NCI-H2029 treated with DMSO at 0.1 percent for 48 hours (cell line): ENCODE measurements around the gene AUTS2.
"Not testable (repeated sequence)": the region's sequence is repeated elsewhere in the genome, so short reads cannot be mapped to it uniquely, and the experiment has no call there.

Experiments used
- DNase-seq: peaks from one replicate; lab custom pipeline; 2025; lab: John Stamatoyannopoulos, UW

Gene AUTS2

DNA sequence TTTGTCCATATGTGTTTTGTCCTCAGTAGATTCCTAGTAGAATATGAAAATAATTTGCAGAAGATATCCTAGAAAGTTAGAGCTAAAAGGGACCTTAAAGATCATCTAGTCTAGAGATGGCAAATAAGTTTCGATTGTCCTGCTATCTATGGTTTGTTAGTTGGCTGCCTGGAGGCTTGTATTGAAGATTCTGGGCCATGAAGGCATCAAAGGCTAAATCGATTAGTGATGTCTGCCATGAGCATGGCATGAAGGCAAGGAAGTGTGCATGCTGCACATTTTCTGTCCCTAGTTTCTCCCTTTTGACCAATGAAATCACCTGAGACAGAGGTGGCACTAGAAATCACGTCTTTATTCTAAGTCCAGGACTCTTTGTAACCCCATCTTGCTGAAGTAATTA is 979.9 kb downstream of the AUTS2 start:
- DNase-seq: no peak

DNA sequence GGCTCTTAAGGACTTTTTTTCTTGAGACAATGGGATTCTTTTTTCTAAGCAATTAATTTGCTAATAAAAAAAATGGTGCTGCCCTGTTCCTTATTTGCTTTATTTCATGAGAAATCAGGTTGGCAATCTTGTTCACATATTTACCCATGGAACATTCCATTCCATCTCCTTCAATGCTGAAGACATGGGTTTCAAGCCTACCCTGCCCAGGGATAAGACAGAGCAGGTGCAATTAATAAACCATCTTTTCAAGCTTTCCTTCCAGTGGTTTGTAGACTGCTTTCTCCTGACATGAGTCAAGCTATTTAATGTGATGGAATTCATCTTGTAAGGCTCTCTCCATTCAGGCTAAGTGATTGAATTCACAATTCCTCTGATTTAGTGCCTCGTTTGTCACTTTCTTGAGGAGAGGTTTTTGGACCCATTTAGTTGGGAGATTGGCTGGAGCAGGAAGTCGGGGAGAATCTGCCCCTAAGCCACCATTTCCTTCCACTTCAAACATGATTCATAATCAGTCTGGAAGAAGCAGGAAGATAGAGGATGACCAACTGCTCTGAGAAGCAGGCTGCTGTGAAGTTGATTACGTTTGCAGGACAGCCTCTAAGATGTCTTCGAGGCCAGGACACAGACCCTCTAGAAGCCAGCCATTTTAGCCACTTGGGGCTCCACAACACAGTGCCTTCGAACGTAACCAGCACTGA is 981.3 kb downstream of the AUTS2 start:
- no peak for DNase-seq

DNA sequence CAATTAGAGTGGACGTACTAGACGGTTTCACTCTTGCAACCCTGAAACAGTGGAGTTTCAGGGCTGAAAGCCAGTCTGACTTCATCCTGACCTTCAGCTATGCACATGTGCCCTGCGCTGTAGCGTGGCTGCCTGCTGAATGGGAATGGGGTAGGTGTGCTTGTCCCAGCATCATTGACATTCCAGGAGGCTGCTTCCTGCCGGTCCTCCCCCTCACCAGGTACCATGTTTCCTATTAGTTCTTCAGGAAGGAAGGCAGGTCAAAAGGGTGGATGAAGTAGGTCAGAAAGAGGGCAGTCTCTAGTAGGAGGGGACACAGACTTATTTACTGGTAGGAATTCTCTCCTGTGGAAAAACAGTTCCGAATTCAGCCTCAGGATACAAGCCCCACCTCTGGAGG is 981.9 kb downstream of the AUTS2 start:
- DNase-seq: no peak

DNA sequence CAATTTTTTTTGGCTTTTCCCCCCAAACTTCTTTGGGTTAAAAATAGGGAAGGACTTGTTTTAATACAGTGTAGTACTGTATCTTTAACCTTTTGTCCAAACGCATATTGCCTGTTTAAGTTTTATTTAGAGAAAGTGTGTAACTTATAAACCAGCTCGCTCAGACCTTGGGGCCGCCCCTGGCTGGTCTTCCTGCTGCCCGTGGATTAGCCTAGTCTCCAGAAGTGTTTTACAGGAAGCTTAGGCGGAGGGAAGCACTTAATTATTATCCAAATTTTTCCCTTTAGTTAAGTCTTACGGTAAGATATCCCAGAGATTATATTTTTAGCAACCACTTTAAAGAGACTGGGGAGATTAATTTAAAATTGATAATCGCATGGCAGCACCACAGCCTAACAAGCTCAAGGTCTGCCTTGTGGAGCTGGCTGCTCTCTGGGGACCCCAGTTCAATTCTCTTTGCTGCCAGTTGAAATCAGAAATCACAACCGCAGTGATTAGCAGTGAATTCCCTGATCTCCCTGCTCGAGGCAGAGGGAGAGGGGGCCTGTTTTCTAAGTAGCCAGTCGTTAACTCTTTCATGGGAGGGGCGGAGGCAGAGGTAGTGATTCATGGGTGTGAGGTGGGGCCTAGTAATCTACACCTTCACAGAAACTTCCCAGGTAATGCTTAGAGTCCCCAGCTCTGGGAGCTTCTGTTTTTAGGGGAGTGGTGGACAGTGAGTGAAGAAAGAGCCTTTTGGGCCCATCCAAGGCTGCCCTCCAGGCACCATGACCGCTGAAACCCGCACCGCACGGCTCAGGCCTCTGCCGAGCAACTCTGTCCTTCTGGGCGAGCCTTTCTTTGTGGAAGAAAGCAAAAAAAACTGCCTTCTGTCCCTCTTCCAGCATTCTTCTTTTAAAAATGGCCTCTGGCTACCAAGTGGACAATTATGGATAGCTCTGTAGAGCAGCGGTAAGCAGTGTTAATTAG is 984.9 kb downstream of the AUTS2 start:
- DNase-seq: no peak

DNA sequence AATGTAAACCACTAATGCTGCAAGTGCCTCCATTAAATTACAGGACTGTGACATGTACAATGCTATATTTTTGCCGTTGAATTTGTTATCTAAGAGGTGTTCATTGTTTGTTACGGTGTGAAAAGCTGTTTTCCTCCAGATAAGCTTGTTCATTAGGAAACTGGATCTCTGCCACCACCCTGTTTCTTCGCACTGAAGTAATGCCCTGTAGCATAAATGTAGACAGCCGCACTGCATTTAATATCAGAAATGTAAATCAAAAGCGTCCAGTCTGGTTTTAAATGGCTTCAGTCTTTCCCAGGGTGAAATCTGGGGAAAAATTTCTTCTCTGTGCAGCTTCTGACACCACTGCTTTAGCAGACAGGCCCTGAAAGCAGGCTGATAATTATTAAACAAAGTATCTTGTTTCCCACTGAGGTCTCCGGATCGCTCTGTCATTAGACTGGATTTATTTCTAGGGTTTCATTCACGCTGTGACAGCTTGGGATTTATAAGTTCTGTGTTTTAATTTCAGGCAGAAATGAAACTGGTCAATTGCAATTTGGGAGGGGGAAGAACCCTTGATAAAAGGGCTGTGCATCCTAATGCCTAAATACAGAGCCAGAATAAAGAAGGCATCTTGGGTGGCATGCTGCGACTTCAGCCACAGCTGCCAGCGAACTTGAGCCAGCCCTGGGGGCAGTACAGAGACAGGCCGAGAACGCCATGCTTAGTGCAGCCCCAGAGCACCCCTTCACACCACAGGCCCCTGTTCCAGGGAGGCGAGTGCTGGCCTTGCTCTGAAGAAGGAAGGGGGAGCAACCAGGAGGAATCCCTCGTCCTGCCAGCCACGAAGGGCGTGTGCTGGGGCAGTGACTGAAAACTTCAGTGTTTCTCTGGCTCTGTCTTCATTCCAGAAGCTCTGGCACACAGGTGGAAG is 985.9 kb downstream of the AUTS2 start:
- DNase-seq: no peak

DNA sequence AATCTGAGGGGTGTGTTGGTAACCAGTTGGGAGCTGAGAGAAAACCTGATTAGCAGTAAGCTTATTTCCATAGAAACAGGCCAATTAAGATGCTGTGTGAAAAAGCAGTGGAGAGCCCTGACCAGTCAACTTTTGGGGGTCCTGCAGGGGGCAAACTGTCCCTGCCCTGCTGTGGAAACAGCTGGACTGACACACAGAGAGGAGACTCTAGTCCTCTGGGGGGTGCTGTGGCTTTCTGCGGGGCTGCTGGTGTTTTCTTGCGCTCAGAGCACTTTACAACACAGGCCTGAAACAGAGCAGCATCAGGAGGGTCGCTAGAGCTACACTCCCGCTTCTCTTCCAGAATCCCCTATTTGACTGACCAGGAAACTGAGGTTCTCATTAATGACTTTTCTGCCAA is 986.8 kb downstream of the AUTS2 start:
- no peak for DNase-seq

DNA sequence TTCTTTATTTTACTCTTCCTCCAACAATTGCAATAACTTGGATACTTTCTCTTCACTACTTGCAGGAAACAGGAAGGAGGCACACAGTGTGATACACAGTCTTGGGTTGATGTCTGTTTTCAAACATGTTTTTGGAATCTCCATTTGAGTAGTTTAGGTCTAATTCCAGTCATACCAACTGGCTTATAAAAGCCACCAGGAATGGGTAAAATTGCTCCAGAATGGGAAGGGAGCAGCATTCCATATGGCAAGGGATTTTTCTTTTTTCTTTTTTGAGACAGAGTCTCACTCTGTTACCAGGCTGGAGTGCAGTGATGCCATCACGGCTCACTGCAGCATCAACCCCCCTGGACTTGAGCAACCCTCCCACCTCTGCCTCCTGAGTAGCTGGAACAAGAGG is 988.5 kb downstream of the AUTS2 start:
- DNase-seq: no peak

DNA sequence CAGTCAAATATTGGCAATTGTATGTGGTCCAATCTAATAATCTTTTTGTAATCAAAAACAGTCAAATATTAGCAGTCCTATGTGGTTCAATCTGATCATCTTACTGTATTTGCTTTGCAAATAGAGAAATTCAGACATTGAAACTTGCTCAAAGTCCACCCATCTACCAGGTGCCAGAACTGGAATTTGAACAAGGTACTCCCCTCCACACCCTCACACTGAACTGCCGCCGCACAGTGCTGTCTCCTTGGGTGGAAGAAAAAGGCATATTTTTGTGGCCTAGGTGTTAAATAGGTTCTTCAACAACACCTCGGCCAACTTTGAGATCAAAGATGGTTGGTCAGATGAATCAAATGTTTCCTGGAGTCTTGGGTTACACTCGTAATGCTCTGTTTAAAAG is 989.5 kb downstream of the AUTS2 start:
- DNase-seq: no peak

DNA sequence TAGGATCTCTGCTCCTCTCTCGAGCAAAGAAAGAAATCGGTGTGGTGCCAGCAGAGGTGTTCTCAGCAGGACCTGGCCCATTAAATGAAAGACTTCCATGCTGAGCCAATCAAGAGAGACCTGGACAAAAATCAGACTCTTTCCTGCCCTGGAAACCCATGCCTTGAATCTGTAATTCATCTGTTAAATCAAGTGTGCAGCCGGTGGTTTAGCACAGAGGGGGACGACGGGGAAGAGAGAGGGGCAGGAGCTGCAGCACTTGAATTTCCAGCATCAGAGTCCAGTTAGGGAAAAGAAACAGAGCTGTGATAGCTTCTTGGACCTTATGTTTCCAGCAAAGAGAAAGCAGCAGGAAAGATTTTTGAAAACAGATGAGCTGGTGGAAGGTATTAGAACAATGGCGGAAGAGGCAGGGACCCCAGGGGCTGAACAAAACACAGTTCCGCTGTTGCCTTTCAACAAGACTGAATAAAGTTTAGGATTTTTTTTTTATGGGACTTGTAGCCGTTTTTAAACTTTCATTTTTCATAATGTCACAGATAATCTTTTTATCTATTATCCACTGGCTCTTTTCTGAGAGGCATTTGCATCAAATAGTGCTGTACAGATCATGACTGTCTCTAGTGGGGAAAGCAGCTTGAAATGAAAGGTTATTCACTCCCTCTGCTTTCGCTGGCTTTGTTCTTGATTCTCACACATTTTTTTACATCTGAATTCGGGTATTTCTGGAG is 990.1 kb downstream of the AUTS2 start:
- DNase-seq: no peak

DNA sequence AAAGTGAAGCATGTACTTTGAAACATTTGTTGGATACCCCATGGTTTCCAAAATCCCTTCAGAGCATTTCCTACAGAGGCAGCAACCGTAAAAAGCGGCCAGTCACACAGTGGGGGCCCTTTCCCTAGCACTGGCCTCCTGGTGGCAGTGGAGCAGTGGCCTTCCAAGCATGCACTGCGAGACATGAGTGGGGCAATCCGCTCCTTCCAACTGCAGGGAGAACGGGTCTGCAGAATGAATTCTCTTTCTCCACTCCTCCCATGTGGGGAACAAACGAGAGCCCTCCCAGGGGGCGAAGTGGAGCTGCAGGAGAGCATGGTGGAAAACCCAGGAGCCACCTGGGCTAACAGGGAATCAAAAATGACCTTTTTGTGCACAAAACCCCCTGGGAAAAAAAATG is 990.7 kb downstream of the AUTS2 start:
- no peak for DNase-seq

DNA sequence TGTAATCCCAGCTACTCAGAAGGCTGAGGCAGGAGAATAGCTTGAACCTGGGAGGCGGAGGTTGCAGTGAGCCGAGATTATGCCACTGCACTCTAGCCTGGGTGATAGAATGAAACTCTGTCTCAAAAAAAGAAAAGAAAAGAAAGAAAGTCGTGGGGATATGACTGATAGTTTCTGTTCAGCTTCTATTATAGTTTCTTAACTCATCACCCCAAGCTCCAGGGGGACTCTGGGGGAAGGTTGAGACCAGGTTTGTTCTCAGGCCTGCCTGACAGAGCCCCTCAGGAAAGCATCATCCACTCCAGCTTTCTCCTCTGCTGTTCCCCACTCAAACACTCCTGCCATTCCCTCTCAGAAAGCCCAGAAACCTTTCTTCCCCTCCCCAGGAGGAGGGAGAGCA is 991.3 kb downstream of the AUTS2 start:
- DNase-seq: no peak

DNA sequence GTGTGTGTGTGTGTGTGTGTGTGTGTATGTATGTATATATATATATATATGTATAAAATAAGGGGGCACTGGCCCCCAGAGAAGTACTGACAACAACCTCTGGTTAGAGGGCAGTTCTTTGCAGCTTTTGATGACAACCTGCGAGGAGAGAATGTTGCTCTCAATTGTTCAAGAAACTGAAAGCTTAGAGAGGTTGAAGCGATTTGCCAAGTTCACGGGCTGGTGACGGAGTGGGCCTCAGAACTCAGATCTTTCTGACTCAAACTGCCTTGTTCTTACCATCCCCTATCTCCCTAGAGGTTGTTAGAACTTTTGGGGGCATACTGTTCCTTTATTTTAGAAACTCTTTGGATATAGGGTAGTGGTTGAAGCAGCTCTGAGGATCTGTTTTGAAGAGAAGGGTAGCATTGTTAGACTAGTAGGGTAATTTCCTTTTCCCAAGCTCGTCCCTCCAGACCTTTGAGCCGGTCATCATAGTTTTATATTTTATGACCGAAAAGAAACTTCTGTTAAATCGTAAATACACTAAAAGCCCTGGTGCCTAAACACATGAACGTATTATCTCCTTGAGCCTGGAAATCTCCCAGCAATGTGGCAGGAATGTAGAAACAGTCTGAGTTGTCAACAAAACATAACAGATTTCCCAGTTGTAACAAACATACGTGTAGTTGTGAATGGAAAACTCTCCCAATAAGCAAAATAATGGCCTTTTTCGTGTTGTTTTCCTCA is 992.0 kb downstream of the AUTS2 start:
- DNase-seq: no peak

DNA sequence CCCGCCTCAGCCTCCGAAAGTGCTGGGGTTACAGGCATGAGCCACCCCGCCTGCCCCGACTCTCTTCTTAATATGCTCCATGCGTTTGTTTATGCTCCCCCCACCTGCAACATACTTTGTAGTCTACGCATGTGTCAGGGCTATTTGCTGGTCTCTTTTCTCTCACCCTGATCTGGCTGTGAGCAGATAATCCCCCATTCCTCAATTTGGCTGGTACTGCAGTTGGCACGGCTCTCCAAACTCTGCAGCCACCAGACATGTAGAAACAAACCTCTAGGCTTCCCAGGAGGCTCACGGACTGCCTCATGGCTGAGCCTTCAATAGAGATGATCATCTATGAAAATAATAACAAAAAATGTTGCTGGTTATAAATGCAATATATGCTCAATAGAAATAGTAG is 993.4 kb downstream of the AUTS2 start:
- no peak for DNase-seq

DNA sequence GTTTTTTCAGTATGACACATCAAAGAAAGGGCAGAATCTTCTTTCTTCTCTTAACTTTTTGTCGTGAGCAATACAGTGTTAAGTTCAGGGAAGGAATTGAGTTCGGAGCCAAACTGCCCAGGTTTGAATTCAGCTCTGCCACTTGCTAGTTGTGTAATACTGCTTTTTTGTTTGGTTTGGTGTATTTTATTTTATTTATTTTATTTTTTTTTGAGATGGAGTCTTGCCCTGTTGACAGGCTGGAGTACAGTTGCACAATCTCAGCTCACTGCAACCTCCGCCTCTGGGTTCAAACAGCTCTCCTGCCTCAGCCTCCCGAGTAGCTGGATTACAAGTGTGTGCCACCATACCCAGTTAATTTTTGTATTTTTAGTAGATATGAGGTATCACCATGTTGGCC is 993.9 kb downstream of the AUTS2 start:
- DNase-seq: no peak

DNA sequence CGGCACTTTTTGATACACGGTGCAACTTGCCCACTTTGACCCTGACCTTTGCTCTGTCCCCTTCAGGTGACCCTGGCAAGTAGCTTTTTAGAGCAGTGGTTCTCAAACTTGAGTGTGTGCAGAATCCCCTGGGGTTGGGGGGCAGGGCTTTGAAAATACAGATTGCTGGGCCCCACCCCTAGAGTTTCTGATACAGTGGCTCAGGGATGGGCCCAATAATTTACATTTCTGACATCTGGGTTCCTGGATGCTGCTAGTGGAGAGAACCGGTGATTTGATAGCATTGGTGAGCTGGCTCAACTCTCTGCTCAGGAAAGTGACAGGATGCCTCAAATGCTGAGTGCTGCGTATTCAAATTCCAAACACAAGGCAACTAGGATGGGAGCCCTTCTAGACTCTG is 995.9 kb downstream of the AUTS2 start:
- DNase-seq: no peak

DNA sequence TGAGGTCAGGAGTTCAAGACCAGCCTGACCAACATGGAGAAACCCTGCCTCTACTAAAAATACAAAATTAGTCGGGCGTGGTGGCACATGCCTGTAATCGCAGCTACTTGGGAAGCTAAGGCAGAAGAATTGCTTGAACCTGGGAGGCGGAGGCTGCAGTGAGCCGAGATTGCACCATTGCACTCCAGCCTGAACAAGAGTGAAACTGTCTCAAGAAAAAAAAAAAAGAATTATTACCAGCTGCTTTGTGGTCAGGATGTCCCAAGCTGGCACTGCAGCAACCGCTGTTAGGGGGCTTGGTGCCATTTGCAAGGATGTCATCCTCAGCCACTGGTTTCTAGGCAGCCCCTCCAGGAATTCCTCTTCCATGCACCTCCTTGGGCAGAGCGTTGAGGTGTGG is 996.6 kb downstream of the AUTS2 start:
- DNase-seq: not testable (repeated sequence)

DNA sequence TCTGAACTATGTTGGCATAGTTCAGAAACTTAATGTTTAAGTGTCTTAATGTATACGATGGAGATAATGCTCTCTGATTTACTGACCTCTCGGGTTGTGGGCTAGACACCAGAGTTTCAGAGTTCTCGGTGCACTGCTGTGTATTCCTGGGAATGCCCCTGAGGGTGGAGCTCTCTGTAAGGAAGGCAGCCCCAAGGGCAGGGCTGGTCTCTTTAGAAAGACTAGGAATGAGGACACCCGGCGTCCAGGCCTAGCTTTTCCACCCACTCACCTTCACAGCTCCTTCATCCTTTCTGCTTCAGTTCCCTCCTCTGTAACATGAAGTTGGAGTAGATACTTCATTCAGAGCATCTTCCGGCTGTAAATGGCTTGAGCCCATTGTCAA is 997.1 kb downstream of the AUTS2 start:
- no peak for DNase-seq

DNA sequence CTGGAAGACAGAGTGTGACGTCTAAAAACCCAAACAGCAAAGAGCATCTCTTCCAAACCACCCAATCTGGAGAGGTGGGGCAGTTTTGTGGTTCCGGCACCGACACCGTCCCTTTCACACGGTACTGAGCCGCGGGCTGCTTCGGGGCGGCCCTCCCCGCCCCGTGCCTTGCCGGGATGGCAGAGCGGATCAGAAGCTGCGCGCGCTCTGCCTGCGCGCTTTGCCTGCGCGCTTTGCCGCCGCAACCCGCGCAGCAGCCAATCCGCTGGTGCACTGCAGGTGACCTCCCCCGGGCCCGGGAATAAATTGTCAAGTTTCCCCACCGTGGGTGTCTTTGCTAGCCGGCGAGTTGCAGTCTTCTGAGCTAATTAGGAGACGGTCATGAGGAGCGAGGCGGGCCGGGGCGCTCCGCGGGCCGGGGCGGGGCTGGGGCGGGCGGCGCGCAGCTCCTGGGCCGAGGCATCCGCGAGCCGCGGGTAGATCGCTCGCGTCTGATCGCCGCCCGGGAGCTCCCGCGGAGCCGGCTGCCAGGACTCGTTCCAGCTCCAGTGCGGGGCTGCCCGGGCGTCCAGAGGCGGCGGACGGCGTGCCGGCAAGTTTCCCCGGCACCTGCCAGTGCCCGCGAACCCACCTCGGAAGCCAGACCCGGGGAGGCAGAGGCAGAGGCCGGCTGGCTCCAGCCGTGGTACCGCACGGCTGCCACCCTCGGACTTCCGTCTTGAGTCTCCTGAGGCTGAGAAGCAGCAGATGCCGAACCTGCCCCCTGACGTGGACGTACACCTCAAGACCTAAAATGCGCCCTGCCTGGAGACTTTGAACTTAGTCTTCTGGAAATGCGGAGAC is 997.7 kb downstream of the AUTS2 start:
- DNase-seq: no peak

DNA sequence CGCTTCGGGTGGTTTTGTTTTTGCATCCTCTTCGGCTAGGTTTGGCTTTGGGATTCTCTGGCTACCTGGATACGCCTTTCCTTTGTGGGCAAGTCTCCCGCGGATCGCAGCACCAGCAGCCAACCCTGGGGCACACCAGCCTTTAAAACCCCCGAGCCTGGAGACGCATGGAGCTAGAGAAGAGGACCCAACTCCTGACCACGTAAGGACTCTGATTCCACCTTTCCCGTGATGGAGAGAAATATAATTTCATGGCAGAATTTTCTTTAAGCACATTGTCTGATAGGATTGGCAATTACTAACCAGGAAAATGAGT is 998.3 kb downstream of the AUTS2 start:
- no peak for DNase-seq

DNA sequence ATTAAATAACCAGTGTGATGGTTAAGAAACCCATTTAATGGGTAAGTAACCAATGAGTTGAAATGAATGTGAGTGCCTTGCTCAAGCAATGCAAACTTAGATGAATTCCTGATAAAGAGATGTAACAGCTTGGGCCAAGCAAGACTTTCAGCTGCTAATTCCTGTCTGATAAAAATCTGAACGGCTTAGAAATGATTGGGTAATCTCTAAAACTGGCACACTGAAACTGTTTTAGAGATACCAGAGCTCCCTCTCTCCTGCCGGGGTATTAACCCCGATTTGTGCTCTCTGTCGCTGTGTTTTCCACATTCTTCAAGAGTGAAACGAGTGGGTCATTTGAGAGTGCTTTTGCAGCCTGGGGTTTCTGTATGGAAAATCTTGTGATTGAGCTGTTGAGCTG is 998.8 kb downstream of the AUTS2 start:
- no peak for DNase-seq
